Measurements from ENCODE around the gene ORC1.

The ORC1 gene

DNA sequence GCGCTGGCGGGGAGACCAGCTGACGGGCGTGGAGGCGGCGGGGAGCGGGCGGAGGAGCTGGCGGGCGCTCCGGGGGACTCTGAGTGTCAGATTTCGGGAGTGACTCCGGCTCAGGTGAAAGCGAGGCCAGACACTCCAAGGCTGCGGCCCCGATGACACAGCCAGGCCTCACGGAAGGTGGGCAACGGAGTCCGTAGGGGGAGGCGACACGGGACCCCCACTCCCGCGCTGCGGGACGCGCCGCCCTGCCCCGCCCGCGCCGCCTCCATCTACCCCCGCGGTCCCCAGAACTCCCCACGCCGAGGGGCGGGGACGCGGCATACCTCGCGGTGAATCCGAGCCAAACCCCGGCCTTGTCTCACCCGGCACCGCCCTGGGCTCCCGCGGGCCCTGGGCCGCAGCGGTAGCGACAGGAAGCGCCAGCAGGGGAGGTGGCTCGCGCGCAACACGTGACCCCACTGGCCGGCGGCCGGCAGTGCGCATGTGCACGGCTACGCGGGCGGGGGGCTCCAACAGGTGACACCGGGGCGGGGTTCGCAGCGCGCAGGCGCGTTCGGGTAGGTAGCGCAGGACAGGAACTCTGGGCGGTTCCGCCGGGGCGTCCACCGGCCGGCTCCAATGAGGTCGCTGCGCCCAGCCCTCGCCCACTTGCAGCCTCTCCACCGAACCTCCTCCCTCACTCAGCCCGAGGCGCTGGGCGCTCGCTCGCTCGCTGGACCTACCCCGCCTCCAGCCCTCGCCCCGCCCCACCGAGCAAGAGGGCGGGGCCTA, 38.3 kb downstream of the ORC1 start, which contains the start of gene CC2D1B:
Gene CC2D1B (minus strand): TSS at position 460 of the 771 bp plus-strand sequence. CDS start 1,585 bp downstream, outside the sequence.
- TF ChIP-seq, protein P1, sequence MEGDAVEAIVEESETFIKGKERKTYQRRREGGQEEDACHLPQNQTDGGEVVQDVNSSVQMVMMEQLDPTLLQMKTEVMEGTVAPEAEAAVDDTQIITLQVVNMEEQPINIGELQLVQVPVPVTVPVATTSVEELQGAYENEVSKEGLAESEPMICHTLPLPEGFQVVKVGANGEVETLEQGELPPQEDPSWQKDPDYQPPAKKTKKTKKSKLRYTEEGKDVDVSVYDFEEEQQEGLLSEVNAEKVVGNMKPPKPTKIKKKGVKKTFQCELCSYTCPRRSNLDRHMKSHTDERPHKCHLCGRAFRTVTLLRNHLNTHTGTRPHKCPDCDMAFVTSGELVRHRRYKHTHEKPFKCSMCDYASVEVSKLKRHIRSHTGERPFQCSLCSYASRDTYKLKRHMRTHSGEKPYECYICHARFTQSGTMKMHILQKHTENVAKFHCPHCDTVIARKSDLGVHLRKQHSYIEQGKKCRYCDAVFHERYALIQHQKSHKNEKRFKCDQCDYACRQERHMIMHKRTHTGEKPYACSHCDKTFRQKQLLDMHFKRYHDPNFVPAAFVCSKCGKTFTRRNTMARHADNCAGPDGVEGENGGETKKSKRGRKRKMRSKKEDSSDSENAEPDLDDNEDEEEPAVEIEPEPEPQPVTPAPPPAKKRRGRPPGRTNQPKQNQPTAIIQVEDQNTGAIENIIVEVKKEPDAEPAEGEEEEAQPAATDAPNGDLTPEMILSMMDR (IDR thresholded peaks at IDR 0.05; ENCODE audit: insufficient read depth, low read length, poor library complexity, severe bottlenecking): peak; percentile 2
- H3K4me3 ChIP-seq (replicated peaks; ENCODE audit: low read depth, low read length): peak within 1 kb of the TSS; percentile 86
- no peaks in the 10 kb centered on the region for H3K27me3 ChIP-seq (replicated peaks; ENCODE audit: control insufficient read depth, insufficient read depth, low read length)
- H3K36me3 ChIP-seq (ENCODE audit: control insufficient read depth, insufficient read depth, low read length): peaks cover 10% of the 10 kb centered on the region
- DNase-seq (ENCODE audit: extremely low read depth, insufficient read length): peak; percentile 100

DNA sequence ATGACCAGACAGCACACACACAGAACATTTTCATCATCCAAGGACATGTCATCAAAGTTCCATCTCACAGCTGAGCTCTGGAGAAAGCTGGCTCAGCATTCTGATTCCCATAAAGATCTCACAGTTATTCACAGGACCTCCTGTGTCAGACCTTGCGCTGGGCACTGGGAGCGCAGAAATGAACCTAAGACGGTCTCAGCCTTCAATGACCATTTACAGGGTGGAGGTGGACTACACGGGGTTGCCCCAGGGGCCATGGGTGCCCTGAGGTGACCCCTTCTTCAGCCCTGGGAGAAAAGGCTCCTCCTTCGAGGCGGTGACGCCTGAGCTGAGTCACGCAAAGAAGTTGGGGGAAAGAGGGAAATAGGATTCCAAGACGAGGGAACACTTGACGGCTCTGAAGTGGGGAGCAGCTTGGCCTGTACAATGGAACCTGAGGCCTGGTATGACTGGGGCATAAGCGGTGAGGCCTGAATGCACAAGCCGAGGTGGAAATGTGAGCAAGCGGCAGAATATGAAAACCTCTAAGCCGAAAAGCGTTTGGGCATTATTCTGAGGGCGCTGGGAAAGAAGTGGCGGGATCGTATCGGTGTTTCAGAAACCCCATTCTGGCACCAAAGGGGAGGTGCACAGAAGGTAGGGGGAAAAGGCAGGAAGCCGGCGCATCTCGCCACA, 39.0 kb downstream of the ORC1 start:
- TF ChIP-seq, protein P1 (IDR thresholded peaks at IDR 0.05; ENCODE audit: insufficient read depth, low read length, poor library complexity, severe bottlenecking): no peak
- DNase-seq (ENCODE audit: extremely low read depth, insufficient read length): no peak
- Histone ChIP-seq H3K4me3 (replicated peaks; ENCODE audit: low read depth, low read length) (peak overlapping the region; percentile 86), H3K36me3 (ENCODE audit: control insufficient read depth, insufficient read depth, low read length) (peaks cover 15% of the 10 kb centered on the region), H3K27me3 (replicated peaks; ENCODE audit: control insufficient read depth, insufficient read depth, low read length) (no peaks in the 10 kb centered on the region)

- DNase-seq (ENCODE audit: extremely low read depth, insufficient read length): no peak
- TF ChIP-seq, protein P1 (IDR thresholded peaks at IDR 0.05; ENCODE audit: insufficient read depth, low read length, poor library complexity, severe bottlenecking): peak; percentile 15
- H3K27me3 ChIP-seq (replicated peaks; ENCODE audit: control insufficient read depth, insufficient read depth, low read length): no peaks in the 10 kb centered on the region
- H3K4me3 ChIP-seq (replicated peaks; ENCODE audit: low read depth, low read length): peak overlapping the region; percentile 86
- H3K36me3 ChIP-seq (ENCODE audit: control insufficient read depth, insufficient read depth, low read length): peaks cover 22% of the 10 kb centered on the region
These were observed 39.9 kb downstream of the ORC1 start for GRCh38 chr1:52364235-52364839.

DNA sequence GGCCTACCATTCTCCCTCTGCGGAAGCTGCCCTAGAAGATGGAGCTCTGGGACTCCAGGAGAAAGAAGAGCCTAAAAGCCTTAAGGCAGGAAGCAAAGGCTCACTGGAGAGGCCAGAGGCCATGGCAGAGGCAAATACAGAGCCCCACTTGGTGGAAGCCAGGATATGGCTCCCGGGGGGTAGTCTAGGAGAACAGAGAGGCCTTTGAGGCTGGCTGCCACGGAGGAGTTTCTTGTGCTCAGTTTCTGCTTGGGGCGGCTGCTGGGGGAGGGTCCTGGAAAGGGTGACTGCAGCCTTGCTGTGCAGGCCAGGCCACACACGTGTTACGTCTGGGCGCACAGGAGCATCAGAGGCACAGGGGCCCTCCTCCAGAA, 43.6 kb downstream of the ORC1 start:
- TF ChIP-seq, protein P1 (IDR thresholded peaks at IDR 0.05; ENCODE audit: insufficient read depth, low read length, poor library complexity, severe bottlenecking): no peak
- Histone ChIP-seq H3K36me3 (ENCODE audit: control insufficient read depth, insufficient read depth, low read length) (peaks cover 56% of the 10 kb centered on the region), H3K4me3 (replicated peaks; ENCODE audit: low read depth, low read length) (no peak overlapping the region), H3K27me3 (replicated peaks; ENCODE audit: control insufficient read depth, insufficient read depth, low read length) (no peaks in the 10 kb centered on the region)
- no peak for DNase-seq (ENCODE audit: extremely low read depth, insufficient read length)

GRCh38 chr1:52359676-52360594, 44.3 kb downstream of the ORC1 start:
- Histone ChIP-seq H3K36me3 (ENCODE audit: control insufficient read depth, insufficient read depth, low read length) (peaks cover 61% of the 10 kb centered on the region), H3K27me3 (replicated peaks; ENCODE audit: control insufficient read depth, insufficient read depth, low read length) (no peaks in the 10 kb centered on the region), H3K4me3 (replicated peaks; ENCODE audit: low read depth, low read length) (no peak overlapping the region)
- DNase-seq (ENCODE audit: extremely low read depth, insufficient read length): no peak
- TF ChIP-seq, protein P1 (IDR thresholded peaks at IDR 0.05; ENCODE audit: insufficient read depth, low read length, poor library complexity, severe bottlenecking): no peak
